Fibroblast of lung (primary cell): ENCODE results near the gene RALGDS.

Experiments
- EZH2 ChIP-seq: IDR thresholded peaks from 2 replicates; pipeline ENCODE4 v1.5.1; 2012; ENCODE audit warnings: low read length, control low read depth, mild to moderate bottlenecking; ENCODE audit errors: missing control alignments
- TF ChIP-seq, protein P1 (sequence below), 2 donors: IDR thresholded peaks in 1 of 2; conservative IDR thresholded peaks in 1 of 2; 1 replicate in 1 of 2; 2 replicates in 1 of 2; pipeline ENCODE4 v1.5.1; 2011 to 2012; ENCODE audit warnings: low read length in 2 of 2, control low read depth in 1 of 2, inconsistent platforms in 1 of 2, low read depth in 1 of 2, mild to moderate bottlenecking in 1 of 2

GRCh38 chr9:133103183-133103986, 17.7 kb downstream of the RALGDS start:
- TF ChIP-seq, protein P1, sequence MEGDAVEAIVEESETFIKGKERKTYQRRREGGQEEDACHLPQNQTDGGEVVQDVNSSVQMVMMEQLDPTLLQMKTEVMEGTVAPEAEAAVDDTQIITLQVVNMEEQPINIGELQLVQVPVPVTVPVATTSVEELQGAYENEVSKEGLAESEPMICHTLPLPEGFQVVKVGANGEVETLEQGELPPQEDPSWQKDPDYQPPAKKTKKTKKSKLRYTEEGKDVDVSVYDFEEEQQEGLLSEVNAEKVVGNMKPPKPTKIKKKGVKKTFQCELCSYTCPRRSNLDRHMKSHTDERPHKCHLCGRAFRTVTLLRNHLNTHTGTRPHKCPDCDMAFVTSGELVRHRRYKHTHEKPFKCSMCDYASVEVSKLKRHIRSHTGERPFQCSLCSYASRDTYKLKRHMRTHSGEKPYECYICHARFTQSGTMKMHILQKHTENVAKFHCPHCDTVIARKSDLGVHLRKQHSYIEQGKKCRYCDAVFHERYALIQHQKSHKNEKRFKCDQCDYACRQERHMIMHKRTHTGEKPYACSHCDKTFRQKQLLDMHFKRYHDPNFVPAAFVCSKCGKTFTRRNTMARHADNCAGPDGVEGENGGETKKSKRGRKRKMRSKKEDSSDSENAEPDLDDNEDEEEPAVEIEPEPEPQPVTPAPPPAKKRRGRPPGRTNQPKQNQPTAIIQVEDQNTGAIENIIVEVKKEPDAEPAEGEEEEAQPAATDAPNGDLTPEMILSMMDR (conservative IDR thresholded peaks at IDR 0.05 in 1 of 2, IDR thresholded peaks at IDR 0.05 in 1 of 2; ENCODE audit: low read depth in 1 of 2, low read length in 2 of 2): peak; percentile 84 to 93
- TF ChIP-seq EZH2: no peak
